ENCODE data around the gene PDCD1LG2.

DNA sequence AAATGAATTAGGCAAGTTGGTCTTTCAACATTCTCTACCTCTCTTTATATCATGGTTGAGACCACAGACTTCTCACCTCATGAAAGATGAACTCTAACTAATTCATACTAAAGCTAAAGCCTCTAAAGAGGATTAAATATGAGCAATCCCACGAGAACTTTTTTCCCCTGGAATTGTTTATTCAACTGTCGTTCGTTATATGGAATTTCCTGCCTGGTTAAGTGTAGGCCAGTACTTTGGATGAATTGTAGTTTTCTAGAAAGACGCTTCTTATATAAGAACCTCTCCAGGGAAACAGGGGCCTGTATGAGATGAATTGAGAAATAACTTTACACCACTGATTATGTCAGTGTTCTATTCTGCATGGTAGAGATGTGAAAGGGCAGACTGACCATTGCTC is 42.9 kb downstream of the PDCD1LG2 start:
- TF ChIP-seq, protein P1, sequence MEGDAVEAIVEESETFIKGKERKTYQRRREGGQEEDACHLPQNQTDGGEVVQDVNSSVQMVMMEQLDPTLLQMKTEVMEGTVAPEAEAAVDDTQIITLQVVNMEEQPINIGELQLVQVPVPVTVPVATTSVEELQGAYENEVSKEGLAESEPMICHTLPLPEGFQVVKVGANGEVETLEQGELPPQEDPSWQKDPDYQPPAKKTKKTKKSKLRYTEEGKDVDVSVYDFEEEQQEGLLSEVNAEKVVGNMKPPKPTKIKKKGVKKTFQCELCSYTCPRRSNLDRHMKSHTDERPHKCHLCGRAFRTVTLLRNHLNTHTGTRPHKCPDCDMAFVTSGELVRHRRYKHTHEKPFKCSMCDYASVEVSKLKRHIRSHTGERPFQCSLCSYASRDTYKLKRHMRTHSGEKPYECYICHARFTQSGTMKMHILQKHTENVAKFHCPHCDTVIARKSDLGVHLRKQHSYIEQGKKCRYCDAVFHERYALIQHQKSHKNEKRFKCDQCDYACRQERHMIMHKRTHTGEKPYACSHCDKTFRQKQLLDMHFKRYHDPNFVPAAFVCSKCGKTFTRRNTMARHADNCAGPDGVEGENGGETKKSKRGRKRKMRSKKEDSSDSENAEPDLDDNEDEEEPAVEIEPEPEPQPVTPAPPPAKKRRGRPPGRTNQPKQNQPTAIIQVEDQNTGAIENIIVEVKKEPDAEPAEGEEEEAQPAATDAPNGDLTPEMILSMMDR (IDR thresholded peaks at IDR 0.05; ENCODE audit: insufficient read depth, low read depth, low read length), result no peak
- TF ChIP-seq EZH2 (IDR thresholded peaks at IDR 0.05; ENCODE audit: insufficient read depth, low read length), result no peak

Measured in astrocyte (in vitro differentiated cells and primary cell).